ENCODE measurements around the gene LMO7. TPM values are rescaled to one million over a fixed set of nuclear protein-coding genes. Genes with fewer than 3 reads are reported as not detected.

The LMO7 gene
- total and polyA plus RNA-seq, 2 of the 13 experiments (the other 11 are each of a cell fraction or from before 2014, with no cell fraction given) = 34.0 to 121 TPM

GRCh38 chr13:75760131-75761021, 124.2 kb downstream of the LMO7 start (continued):
- TF ChIP-seq ATF6 (CRISPR knock-in tag; conservative IDR thresholded peaks at IDR 0.05) (no peak), NFRKB (IDR thresholded peaks at IDR 0.05) (no peak), RNF2 (conservative IDR thresholded peaks at IDR 0.05; ENCODE audit: low read depth) (no peak), RELA (CRISPR knock-in tag; IDR thresholded peaks at IDR 0.05) (no peak), ZBTB38 (CRISPR knock-in tag; IDR thresholded peaks at IDR 0.05) (no peak), ZNF576 (CRISPR knock-in tag; IDR thresholded peaks at IDR 0.05) (no peak), KLF6 (CRISPR knock-in tag; IDR thresholded peaks at IDR 0.05) (peak; percentile 66; the same call in 1 of the 2 replicates), BCLAF1 (IDR thresholded peaks at IDR 0.05) (no peak), ZNF20 (CRISPR knock-in tag; IDR thresholded peaks at IDR 0.05) (no peak), CAMTA2 (CRISPR knock-in tag; IDR thresholded peaks at IDR 0.05; ENCODE audit: borderline replicate concordance) (no peak), ZNF513 (CRISPR knock-in tag; conservative IDR thresholded peaks at IDR 0.05) (no peak), PRPF4 (IDR thresholded peaks at IDR 0.05; ENCODE audit: low read depth, low read length, poor library complexity, severe bottlenecking) (no peak), ZNF713 (CRISPR knock-in tag; IDR thresholded peaks at IDR 0.05) (no peak), TRIM24 (CRISPR knock-in tag; IDR thresholded peaks at IDR 0.05) (no peak), MEIS1 (CRISPR knock-in tag; IDR thresholded peaks at IDR 0.05; ENCODE audit: borderline replicate concordance) (no peak), PBX3 (CRISPR knock-in tag; IDR thresholded peaks at IDR 0.05; ENCODE audit: borderline replicate concordance) (no peak), DPF2 (CRISPR knock-in tag; IDR thresholded peaks at IDR 0.05; ENCODE audit: borderline replicate concordance, low read depth) (peak; percentile 45; the same call in 1 of the 2 replicates), MZF1 (CRISPR knock-in tag; IDR thresholded peaks at IDR 0.05; ENCODE audit: borderline replicate concordance) (no peak), MED1 (CRISPR knock-in tag; IDR thresholded peaks at IDR 0.05) (peak; percentile 80), ZKSCAN1 (IDR thresholded peaks at IDR 0.05; ENCODE audit: low read length) (no peak), HMG20A (CRISPR knock-in tag; IDR thresholded peaks at IDR 0.05; ENCODE audit: borderline replicate concordance) (peak; percentile 64; the same call in 1 of the 2 replicates)

Data from HepG2 (cell line).